Activated T-helper 1 cell treated with anti-CD3 and anti-CD28 coated beads, Interleukin-2, amount 50 U/mL, for 16 hours (primary cell): Measurements from ENCODE around the gene DST.

Experiments used
- DNase-seq, 2 donors: peaks; one replicate each; pipeline ENCODE4 v3.0.0-alpha.2; 2020; ENCODE audit warnings: low read depth in 1 of 2, low spot score in 1 of 2

DST gene

GRCh38 chr6:56440551-56440981 lies 202.1 kb downstream of the DST start:
- DNase-seq: no peak

GRCh38 chr6:56437171-56437900 lies 205.4 kb downstream of the DST start:
- DNase-seq: no peak

GRCh38 chr6:56435754-56436153 lies 206.9 kb downstream of the DST start:
- no peak for DNase-seq

GRCh38 chr6:56435326-56435725 lies 207.4 kb downstream of the DST start:
- no peak for DNase-seq

GRCh38 chr6:56434606-56435005 lies 208.1 kb downstream of the DST start:
- DNase-seq: no peak

- DNase-seq: no peak
These were observed 209.6 kb downstream of the DST start for GRCh38 chr6:56433119-56433518.

- DNase-seq: no peak
These were observed 210.5 kb downstream of the DST start for GRCh38 chr6:56432194-56432593.

GRCh38 chr6:56430629-56431600 lies 211.8 kb downstream of the DST start:
- DNase-seq: no peak

GRCh38 chr6:56424542-56425083 lies 218.1 kb downstream of the DST start:
- no peak for DNase-seq

GRCh38 chr6:56424064-56424463 lies 218.6 kb downstream of the DST start:
- DNase-seq: no peak

GRCh38 chr6:56420296-56420695 lies 222.4 kb downstream of the DST start:
- no peak for DNase-seq

GRCh38 chr6:56419191-56419590 lies 223.5 kb downstream of the DST start:
- DNase-seq: no peak

- no peak for DNase-seq
These were observed 224.9 kb downstream of the DST start for GRCh38 chr6:56417823-56418222.

GRCh38 chr6:56416247-56416646 lies 226.4 kb downstream of the DST start:
- DNase-seq: no peak

- no peak for DNase-seq
These were observed 233.7 kb downstream of the DST start for GRCh38 chr6:56408976-56409375.
